HL-60 (cell line): Measurements from ENCODE around the gene ATP2B1.

Source experiments
- DNase-seq, 2 experiments: peaks; one replicate each; pipeline ENCODE4 v3.0.0-alpha.2; 2010 to 2020; ENCODE audit warnings: low read depth in 1 of 2, low spot score in 1 of 2
- H3K27ac ChIP-seq: fragments of 250-450 bp; sonication (Bioruptor Pico); replicated peaks from 2 replicates; pipeline ENCODE4 v1.5.1; 2020; ENCODE audit warnings: mild to moderate bottlenecking, moderate library complexity
- H3K27me3 ChIP-seq: fragments of 250-450 bp; sonication (Bioruptor Pico); 2 replicates; pipeline ENCODE4 v1.5.1; 2021; ENCODE audit warnings: mild to moderate bottlenecking, moderate library complexity; ENCODE audit not compliant: insufficient read depth, poor library complexity, severe bottlenecking
- H3K4me3 ChIP-seq: replicated peaks from 2 replicates; pipeline ENCODE4 v1.5.1; 2011; ENCODE audit warnings: mild to moderate bottlenecking, control low read depth, low read length; ENCODE audit not compliant: insufficient read depth
- GABPA ChIP-seq: IDR thresholded peaks from 2 replicates; pipeline ENCODE4 v1.6.1; 2012; ENCODE audit warnings: low read depth
- POLR2AphosphoS5 ChIP-seq: IDR thresholded peaks from 2 replicates; pipeline ENCODE4 v1.6.1; 2012; ENCODE audit warnings: low read depth
- REST ChIP-seq: IDR thresholded peaks from 2 replicates; pipeline ENCODE4 v1.6.1; 2012; ENCODE audit warnings: low read depth; ENCODE audit not compliant: insufficient replicate concordance
- SPI1 ChIP-seq: IDR thresholded peaks from 2 replicates; pipeline ENCODE4 v1.6.1; 2012; ENCODE audit warnings: low read depth, mild to moderate bottlenecking, borderline replicate concordance
- TF ChIP-seq, protein P1 (sequence below): IDR thresholded peaks from one replicate; pipeline ENCODE4 v1.5.1; 2011; ENCODE audit warnings: low read length, control low read depth, inconsistent platforms; ENCODE audit not compliant: insufficient read depth

Gene ATP2B1

DNA sequence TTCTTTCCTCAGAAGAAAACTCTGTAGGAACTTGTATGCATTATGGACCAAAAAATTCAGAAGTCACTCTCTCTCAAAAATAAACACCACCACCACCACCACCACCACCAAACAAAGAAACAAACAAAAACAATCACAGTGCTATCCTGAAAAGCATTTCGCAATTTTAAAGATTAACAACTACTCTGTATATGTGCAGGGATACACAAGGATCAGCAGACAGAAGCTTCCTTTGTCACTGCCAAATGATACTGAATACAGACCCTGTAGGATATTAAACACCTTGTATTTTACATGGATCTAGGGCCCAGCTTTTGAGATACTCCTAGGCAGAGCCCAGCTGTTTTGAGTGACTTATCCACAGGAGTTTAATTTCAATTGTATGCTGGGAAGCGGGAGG is 31.7 kb downstream of the ATP2B1 start:
- Histone ChIP-seq H3K27me3 (no peaks in the 10 kb centered on the region), H3K27ac (no peak overlapping the region), H3K4me3 (no peak overlapping the region)
- no peak for DNase-seq
- TF ChIP-seq REST (no peak), POLR2AphosphoS5 (no peak), SPI1 (no peak), GABPA (no peak)
- TF ChIP-seq, protein P1, sequence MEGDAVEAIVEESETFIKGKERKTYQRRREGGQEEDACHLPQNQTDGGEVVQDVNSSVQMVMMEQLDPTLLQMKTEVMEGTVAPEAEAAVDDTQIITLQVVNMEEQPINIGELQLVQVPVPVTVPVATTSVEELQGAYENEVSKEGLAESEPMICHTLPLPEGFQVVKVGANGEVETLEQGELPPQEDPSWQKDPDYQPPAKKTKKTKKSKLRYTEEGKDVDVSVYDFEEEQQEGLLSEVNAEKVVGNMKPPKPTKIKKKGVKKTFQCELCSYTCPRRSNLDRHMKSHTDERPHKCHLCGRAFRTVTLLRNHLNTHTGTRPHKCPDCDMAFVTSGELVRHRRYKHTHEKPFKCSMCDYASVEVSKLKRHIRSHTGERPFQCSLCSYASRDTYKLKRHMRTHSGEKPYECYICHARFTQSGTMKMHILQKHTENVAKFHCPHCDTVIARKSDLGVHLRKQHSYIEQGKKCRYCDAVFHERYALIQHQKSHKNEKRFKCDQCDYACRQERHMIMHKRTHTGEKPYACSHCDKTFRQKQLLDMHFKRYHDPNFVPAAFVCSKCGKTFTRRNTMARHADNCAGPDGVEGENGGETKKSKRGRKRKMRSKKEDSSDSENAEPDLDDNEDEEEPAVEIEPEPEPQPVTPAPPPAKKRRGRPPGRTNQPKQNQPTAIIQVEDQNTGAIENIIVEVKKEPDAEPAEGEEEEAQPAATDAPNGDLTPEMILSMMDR = no peak

- no peak overlapping the region for H3K4me3 ChIP-seq
- H3K27me3 ChIP-seq = no peaks in the 10 kb centered on the region
- TF ChIP-seq SPI1 (no peak), GABPA (no peak), POLR2AphosphoS5 (no peak), REST (no peak)
- TF ChIP-seq, protein P1 = no peak
- H3K27ac ChIP-seq = no peak overlapping the region
- DNase-seq = no peak
These were observed 34.2 kb downstream of the ATP2B1 start for GRCh38 chr12:89674326-89674942.

DNA sequence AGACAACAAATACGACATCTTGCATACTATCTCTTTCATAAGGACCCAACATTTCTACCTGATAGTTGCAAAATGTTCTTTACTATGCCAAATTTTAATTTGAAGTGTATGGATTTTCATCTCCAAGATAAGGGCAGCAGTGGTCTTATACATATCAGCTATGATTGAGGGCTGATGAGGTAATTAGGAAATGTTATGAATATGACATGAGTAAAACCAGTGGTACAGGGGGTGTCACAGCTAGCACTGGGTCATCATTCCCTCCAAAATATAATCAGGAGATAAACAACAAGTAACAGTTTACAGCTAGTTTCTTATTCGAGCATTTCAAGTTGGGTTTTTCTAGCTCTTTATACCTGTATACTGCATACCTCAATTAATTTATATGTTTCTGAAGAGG is 35.0 kb downstream of the ATP2B1 start:
- H3K27ac ChIP-seq = no peak overlapping the region

More for the DNA sequence above, 35.0 kb downstream of the ATP2B1 start:
- TF ChIP-seq, protein P1 = no peak
- TF ChIP-seq SPI1 (no peak), GABPA (no peak), POLR2AphosphoS5 (no peak)
- Histone ChIP-seq H3K4me3 (no peak overlapping the region), H3K27me3 (no peaks in the 10 kb centered on the region)
- DNase-seq = no peak
